GM18870 (cell line): Measurements from ENCODE around the gene JPT1.

Experiments
- ATAC-seq: cut with Tn5 transposase; IDR thresholded peaks from one replicate; pipeline ENCODE4 v1.9.1; 2021; ENCODE audit warnings: moderate library complexity; ENCODE audit not compliant: unreplicated experiment

JPT1 gene

DNA sequence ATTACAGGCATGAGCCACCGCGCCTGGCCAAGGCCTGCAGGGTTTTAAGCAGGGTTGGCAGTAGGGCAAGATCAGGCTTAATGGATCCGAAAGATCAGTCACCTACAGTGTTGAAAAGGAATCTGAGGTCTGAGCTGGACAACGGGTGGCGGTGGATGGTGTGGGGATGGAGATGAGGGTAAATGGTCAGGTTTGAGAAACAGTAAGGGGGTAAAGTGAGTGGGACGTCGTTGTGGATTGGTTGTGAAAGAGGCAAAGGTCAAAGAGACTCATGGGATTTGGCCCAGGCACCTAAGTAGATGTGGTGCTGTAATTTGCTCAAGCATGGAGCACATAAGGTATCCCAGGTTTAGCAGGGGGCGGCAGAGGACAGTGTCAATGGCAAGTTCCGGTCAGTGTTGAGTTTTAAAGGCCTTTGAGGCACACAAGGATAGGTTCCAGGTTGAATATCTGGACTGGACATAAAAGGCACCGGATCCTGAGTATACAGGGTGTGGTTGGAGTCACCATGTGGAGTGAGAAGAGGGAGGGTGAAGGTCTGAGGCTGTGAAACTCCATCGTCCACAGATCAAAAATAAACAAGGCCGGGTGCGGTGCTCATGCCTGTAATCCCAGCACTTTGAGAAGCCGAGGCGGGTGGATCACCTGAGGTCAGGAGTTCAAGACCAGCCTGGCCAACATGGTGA is 67.7 kb downstream of the JPT1 start:
- no peak for ATAC-seq
